Right lobe of liver (tissue), 4 donors: ENCODE results near the gene COQ7.

Experiments
- POLR2A ChIP-seq: fragments of 450-650 bp; IDR thresholded peaks from one replicate; pipeline ENCODE4 v1.6.1; 2017; ENCODE audit warnings: antibody characterized with exemption, mild to moderate bottlenecking
- TF ChIP-seq, protein P1 (sequence below), 4 donors: fragments of 200-600 bp in 3 of 4; fragments of 450-650 bp in 1 of 4; IDR thresholded peaks; one replicate each; pipeline versions ENCODE4 v1.5.1 to v1.8.0; 2016 to 2022; ENCODE audit warnings: antibody characterized with exemption in 4 of 4, mild to moderate bottlenecking in 2 of 4
- donor health status: DM: no; HTN: no; CAD: no.
- donor health status: DM: no; HTN: no; CAD: no.
- donor health status: DM: no; HTN: yes; CAD: no.

DNA sequence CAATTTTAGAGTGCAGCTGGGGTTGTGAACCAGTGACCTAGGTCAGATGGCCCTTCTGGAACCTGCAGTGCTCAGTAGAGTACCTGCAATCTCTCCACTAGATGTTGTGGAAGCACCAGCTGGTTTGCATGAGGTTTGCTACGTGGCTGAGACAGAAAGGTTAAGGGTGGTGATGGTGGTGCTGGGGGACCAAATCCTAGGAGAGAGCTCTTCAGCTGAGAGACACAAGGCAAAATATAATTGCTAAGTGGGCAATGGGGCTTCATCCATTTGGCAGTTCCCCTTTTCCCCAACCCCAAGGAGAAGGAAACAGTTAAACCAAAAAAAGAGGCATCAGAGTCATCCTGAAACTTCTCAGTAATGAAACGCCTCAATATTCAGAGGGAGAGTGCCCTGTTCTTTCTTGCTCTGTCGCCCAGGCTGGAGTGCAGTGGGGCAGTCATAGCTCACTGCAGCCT lies 60.3 kb downstream of the COQ7 start:
- TF ChIP-seq, protein P1, sequence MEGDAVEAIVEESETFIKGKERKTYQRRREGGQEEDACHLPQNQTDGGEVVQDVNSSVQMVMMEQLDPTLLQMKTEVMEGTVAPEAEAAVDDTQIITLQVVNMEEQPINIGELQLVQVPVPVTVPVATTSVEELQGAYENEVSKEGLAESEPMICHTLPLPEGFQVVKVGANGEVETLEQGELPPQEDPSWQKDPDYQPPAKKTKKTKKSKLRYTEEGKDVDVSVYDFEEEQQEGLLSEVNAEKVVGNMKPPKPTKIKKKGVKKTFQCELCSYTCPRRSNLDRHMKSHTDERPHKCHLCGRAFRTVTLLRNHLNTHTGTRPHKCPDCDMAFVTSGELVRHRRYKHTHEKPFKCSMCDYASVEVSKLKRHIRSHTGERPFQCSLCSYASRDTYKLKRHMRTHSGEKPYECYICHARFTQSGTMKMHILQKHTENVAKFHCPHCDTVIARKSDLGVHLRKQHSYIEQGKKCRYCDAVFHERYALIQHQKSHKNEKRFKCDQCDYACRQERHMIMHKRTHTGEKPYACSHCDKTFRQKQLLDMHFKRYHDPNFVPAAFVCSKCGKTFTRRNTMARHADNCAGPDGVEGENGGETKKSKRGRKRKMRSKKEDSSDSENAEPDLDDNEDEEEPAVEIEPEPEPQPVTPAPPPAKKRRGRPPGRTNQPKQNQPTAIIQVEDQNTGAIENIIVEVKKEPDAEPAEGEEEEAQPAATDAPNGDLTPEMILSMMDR (IDR thresholded peaks at IDR 0.05), result no peak
- TF ChIP-seq POLR2A, result no peak
